Fibroblast of lung (primary cell): ENCODE results near the gene NR2E1.

ENCODE experiments used
- CTCF ChIP-seq, 2 donors: IDR thresholded peaks in 1 of 2; conservative IDR thresholded peaks in 1 of 2; 1 replicate in 1 of 2; 2 replicates in 1 of 2; pipeline ENCODE4 v1.5.1; 2011 to 2012; ENCODE audit warnings: low read length in 2 of 2, control low read depth in 1 of 2, inconsistent platforms in 1 of 2, low read depth in 1 of 2, mild to moderate bottlenecking in 1 of 2
- EZH2 ChIP-seq: IDR thresholded peaks from 2 replicates; pipeline ENCODE4 v1.5.1; 2012; ENCODE audit warnings: low read length, control low read depth, mild to moderate bottlenecking; ENCODE audit errors: missing control alignments

GRCh38 chr6:108145639-108146038 is 20.2 kb upstream of the NR2E1 start:
- no peak for TF ChIP-seq CTCF (conservative IDR thresholded peaks at IDR 0.05 in 1 of 2, IDR thresholded peaks at IDR 0.05 in 1 of 2; ENCODE audit: low read depth in 1 of 2, low read length in 2 of 2)
- no peak for TF ChIP-seq EZH2
